ENCODE measurements around the gene CENPP.

GRCh38 chr9:92618633-92619225 lies 293.0 kb downstream of the CENPP start:
- TF ChIP-seq CTCF (IDR thresholded peaks at IDR 0.05; ENCODE audit: low read depth, low read length) (no peak), MYC (IDR thresholded peaks at IDR 0.05; ENCODE audit: low read depth, low read length) (no peak), POLR2A (IDR thresholded peaks at IDR 0.05; ENCODE audit: extremely low read depth, insufficient read length) (no peak), MAX (IDR thresholded peaks at IDR 0.05; ENCODE audit: low read depth, low read length) (no peak)

Data from NB4 (cell line).